ENCODE data around the gene MS4A18. TPM values are rescaled to one million over a fixed set of nuclear protein-coding genes. Genes with fewer than 3 reads are reported as not detected.
A peak's percentile ranks its signal among the peaks of the same experiment; 100 is the strongest.

Gene MS4A18
- total RNA-seq, 1 donor: not detected

DNA sequence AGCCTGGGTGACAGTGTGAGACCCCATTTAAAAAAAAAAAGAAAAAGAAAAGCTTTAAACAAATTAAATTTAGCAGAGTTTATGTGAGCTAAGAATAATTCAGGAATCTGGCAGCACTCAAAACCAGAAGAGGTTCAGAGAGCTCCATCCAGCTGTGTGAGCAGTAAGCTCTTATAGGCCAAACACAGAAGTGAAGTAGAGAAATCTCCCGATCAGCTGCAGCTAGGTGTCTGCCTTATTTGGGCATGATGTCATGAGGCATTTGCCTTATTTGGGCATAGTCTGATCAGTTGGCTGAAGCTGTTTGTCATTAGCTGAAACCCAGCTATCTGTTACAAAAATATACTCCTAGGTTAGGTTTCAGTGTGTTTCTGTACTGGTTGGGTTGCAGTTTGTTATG lies 40.4 kb downstream of the MS4A18 start:
- no peaks in the 10 kb centered on the region for H3K79me2 ChIP-seq (ENCODE audit: insufficient read depth, low read length)
- TF ChIP-seq, protein P1, sequence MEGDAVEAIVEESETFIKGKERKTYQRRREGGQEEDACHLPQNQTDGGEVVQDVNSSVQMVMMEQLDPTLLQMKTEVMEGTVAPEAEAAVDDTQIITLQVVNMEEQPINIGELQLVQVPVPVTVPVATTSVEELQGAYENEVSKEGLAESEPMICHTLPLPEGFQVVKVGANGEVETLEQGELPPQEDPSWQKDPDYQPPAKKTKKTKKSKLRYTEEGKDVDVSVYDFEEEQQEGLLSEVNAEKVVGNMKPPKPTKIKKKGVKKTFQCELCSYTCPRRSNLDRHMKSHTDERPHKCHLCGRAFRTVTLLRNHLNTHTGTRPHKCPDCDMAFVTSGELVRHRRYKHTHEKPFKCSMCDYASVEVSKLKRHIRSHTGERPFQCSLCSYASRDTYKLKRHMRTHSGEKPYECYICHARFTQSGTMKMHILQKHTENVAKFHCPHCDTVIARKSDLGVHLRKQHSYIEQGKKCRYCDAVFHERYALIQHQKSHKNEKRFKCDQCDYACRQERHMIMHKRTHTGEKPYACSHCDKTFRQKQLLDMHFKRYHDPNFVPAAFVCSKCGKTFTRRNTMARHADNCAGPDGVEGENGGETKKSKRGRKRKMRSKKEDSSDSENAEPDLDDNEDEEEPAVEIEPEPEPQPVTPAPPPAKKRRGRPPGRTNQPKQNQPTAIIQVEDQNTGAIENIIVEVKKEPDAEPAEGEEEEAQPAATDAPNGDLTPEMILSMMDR (IDR thresholded peaks at IDR 0.05; ENCODE audit: extremely low read depth, low read depth, low read length): no peak
- H4K20me1 ChIP-seq (ENCODE audit: insufficient read depth, low read length): no peaks in the 10 kb centered on the region
- H3K4me3 ChIP-seq (ENCODE audit: insufficient read depth, low read length): no peak overlapping the region
- DNase-seq (ENCODE audit: insufficient read length, low spot score, missing footprints): no peak
- no peaks in the 10 kb centered on the region for H3K4me1 ChIP-seq (ENCODE audit: insufficient read depth, low read length)
- H3K27ac ChIP-seq (ENCODE audit: low read depth, low read length): no peak overlapping the region
- no peaks in the 10 kb centered on the region for H3K36me3 ChIP-seq (ENCODE audit: insufficient read depth, low read length)
- H2AFZ ChIP-seq (ENCODE audit: low read length): no peak overlapping the region
- H3K27me3 ChIP-seq (ENCODE audit: insufficient read depth, low read length): peaks cover 18% of the 10 kb centered on the region
- no peaks in the 10 kb centered on the region for H3K9me3 ChIP-seq (ENCODE audit: low read depth, low read length)
- no peak overlapping the region for H3K4me2 ChIP-seq (ENCODE audit: insufficient read depth, low read length)

GRCh38 chr11:60765355-60765754 lies 40.8 kb downstream of the MS4A18 start:
- Histone ChIP-seq H3K9me3 (ENCODE audit: low read depth, low read length) (no peaks in the 10 kb centered on the region), H3K4me2 (ENCODE audit: insufficient read depth, low read length) (no peak overlapping the region), H3K36me3 (ENCODE audit: insufficient read depth, low read length) (no peaks in the 10 kb centered on the region), H3K4me3 (ENCODE audit: insufficient read depth, low read length) (no peak overlapping the region), H3K27me3 (ENCODE audit: insufficient read depth, low read length) (peaks cover 18% of the 10 kb centered on the region), H2AFZ (ENCODE audit: low read length) (no peak overlapping the region), H4K20me1 (ENCODE audit: insufficient read depth, low read length) (no peaks in the 10 kb centered on the region), H3K27ac (ENCODE audit: low read depth, low read length) (no peak overlapping the region), H3K79me2 (ENCODE audit: insufficient read depth, low read length) (no peaks in the 10 kb centered on the region), H3K4me1 (ENCODE audit: insufficient read depth, low read length) (no peaks in the 10 kb centered on the region)
- TF ChIP-seq, protein P1 (IDR thresholded peaks at IDR 0.05; ENCODE audit: extremely low read depth, low read depth, low read length): no peak
- DNase-seq (ENCODE audit: insufficient read length, low spot score, missing footprints): no peak

DNA sequence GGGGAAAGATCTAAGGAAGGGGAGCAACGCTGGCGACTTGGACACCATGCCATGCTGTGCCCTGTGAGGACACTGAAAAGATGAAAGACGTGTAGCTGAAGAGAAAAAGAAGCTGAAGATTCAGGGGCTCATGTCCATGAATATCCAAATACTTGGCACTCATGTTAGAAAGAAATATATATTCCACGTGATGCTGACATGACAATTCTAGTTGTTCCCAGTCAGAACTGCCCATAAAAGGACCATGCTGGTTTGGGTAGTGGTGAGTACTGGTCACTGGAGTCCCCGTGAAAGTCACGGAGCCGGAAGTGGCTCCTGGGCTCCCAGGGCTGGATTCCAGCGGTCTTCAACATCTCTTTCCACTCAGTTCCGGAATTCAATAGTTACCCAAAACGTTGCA lies 42.0 kb downstream of the MS4A18 start:
- H3K4me3 ChIP-seq (ENCODE audit: insufficient read depth, low read length): no peak overlapping the region
- no peaks in the 10 kb centered on the region for H3K9me3 ChIP-seq (ENCODE audit: low read depth, low read length)
- no peak overlapping the region for H3K27ac ChIP-seq (ENCODE audit: low read depth, low read length)
- no peak overlapping the region for H2AFZ ChIP-seq (ENCODE audit: low read length)
- DNase-seq (ENCODE audit: insufficient read length, low spot score, missing footprints): peak; percentile 10
- H3K79me2 ChIP-seq (ENCODE audit: insufficient read depth, low read length): no peaks in the 10 kb centered on the region
- H3K4me2 ChIP-seq (ENCODE audit: insufficient read depth, low read length): no peak overlapping the region
- peaks cover 15% of the 10 kb centered on the region for H3K27me3 ChIP-seq (ENCODE audit: insufficient read depth, low read length)
- H3K4me1 ChIP-seq (ENCODE audit: insufficient read depth, low read length): no peaks in the 10 kb centered on the region
- TF ChIP-seq, protein P1 (IDR thresholded peaks at IDR 0.05; ENCODE audit: extremely low read depth, low read depth, low read length): no peak
- no peaks in the 10 kb centered on the region for H3K36me3 ChIP-seq (ENCODE audit: insufficient read depth, low read length)
- no peaks in the 10 kb centered on the region for H4K20me1 ChIP-seq (ENCODE audit: insufficient read depth, low read length)

DNA sequence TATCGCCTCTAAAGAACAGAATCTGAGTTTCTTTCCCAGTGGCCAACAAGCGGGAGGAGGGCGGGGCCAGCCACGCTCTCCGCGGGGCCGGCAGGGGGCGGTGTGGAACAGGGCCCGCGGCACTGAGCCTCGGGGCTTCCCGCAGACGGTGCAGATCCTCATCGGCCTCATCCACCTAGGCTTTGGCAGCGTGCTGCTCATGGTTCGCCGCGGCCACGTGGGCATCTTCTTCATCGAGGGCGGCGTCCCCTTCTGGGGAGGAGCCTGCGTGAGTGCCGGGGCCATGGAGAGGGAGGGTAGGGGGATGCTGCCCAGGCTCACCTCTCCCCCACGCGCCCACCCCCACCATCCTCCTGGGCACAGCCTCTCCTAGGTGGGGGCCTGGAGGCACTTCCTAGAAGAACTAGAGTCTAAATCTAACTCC lies 42.9 kb downstream of the MS4A18 start:
- Histone ChIP-seq H3K4me1 (ENCODE audit: insufficient read depth, low read length) (no peaks in the 10 kb centered on the region), H3K36me3 (ENCODE audit: insufficient read depth, low read length) (no peaks in the 10 kb centered on the region), H3K4me2 (ENCODE audit: insufficient read depth, low read length) (no peak overlapping the region), H4K20me1 (ENCODE audit: insufficient read depth, low read length) (no peaks in the 10 kb centered on the region), H3K79me2 (ENCODE audit: insufficient read depth, low read length) (no peaks in the 10 kb centered on the region), H3K27ac (ENCODE audit: low read depth, low read length) (no peak overlapping the region), H3K4me3 (ENCODE audit: insufficient read depth, low read length) (no peak overlapping the region), H2AFZ (ENCODE audit: low read length) (no peak overlapping the region), H3K9me3 (ENCODE audit: low read depth, low read length) (no peaks in the 10 kb centered on the region), H3K27me3 (ENCODE audit: insufficient read depth, low read length) (peaks cover 14% of the 10 kb centered on the region)
- TF ChIP-seq, protein P1 (IDR thresholded peaks at IDR 0.05; ENCODE audit: extremely low read depth, low read depth, low read length): peak; percentile 38
- peak; percentile 65 for DNase-seq (ENCODE audit: insufficient read length, low spot score, missing footprints)
